IPS-NIHi7 (cell line): ENCODE data around the gene WNT9B.

Experiments
- DNase-seq: peaks from one replicate; pipeline ENCODE4 v3.0.0; 2012; ENCODE audit warnings: mixed read lengths; ENCODE audit errors: extremely low spot score

WNT9B gene

GRCh38 chr17:46853896-46854444 is 2.6 kb downstream of the WNT9B start:
- no peak for DNase-seq

DNA sequence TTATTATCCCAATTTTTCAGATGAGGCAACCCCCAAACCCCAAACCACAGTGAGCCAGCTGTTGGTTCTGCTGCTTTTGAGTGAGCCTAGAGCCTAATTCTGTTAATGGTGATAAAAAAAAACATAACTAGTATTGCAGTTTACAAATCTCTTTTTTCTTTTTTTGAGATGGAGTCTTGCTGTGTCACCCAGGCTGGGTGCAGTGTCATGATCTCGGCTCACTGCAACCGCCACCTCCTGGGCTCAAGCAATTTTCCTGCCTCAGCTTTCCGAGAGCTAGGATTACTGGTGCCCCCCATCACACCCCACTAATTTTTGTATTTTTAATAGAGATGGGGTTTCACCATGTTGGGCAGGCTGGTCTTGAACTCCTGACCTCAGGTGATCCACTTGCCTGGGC is 3.1 kb downstream of the WNT9B start:
- DNase-seq, result no peak

- no peak for DNase-seq
These were observed 3.6 kb downstream of the WNT9B start for GRCh38 chr17:46854948-46855347.

DNA sequence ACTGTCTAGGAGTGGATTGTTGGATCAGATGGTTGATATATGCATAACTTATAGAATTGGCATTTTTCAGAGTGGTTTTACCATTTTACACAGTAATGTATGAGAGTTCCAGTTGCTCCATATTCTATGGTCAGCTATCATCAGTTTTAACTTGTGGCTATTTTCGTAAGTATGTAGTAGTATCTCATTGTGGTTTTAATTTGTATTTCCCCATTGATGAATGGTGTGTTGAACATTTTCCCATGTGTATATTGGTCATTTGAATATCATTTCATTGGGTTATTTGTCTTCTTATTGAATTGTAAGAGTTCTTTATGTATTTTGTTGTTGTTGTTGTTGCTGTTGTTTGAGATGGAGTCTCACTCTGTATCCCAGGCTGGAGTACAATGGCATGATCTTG is 6.2 kb downstream of the WNT9B start:
- no peak for DNase-seq

- DNase-seq, result no peak
These were observed 8.6 kb downstream of the WNT9B start for GRCh38 chr17:46859996-46860395.

DNA sequence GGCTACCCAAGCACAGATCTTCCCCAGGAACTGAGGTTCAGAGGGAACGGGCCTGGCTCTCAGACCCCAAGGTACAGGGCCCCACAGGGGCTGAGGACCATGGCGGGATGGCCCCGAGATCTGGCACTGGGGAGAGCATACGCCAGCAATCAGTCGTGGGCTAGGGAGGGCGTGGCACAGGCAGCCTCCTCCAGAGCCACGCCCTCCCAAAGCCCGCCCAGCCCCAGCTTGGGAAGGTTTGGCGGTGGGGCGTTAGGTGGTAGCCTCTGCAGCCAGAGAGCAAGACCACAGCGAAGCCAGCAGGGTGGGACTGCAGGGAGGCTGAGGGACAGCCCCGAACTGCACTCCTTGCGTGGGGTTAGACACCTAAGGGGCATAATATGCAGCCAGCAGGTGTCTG is 11.6 kb downstream of the WNT9B start:
- DNase-seq, result peak; percentile 90

DNA sequence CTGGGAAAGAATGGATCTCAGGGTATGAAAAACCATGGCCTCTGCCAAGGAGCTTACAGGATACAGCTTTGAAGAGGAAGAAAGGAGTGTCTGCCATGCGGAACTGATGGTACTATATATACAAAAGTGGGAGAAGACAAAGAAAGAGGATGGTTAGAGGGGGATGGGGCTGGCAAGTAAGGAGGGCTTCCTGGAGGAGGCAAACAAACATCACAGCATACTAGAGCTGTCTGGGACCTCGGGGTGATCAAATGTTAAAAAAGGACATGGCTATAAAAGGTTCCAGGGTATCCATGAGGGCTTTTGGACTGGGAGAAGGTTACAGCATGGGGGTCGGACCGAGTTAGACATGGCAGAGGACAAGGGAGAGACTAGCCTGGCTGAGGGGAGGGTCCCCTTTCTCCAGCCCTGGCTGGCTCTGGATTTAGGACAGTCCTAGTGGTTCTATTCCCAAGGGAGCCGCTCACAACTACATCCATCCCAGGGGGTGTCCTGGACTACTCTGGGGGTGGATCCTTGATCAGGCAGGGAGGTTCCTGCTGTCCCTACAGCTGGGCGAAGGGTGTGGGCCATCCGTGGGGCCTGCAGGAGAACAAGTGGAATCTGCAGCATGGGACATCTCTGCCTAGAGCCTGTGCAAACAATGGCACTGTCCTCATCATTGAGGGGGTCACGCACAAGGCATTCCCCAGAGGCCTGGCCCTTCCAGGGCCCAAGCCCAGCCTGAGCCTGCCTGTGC is 12.2 kb downstream of the WNT9B start:
- DNase-seq, result no peak

DNA sequence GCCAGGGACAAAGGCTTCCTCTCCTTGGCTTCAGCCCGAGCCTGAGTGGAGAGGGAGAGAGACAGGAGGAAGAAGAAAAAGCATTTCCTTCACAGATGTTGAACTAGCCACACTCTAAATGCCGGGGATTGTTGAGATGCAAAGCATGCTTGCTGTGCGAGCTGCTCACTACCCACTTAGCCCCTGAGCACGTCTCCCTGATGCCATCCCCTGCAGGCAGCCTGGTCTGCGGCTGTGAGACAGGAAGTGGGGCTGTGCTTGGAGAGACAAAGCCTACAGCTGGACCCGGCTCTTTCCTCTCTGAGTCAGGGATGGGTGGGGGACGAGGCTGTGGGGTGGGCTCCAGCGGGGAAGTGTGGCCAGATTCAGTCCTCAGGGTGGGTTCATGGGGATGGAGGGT is 13.7 kb downstream of the WNT9B start:
- peak; percentile 58 for DNase-seq

- no peak for DNase-seq
These were observed 14.9 kb downstream of the WNT9B start for GRCh38 chr17:46866325-46866724.

GRCh38 chr17:46866747-46867146 is 15.4 kb downstream of the WNT9B start:
- DNase-seq, result no peak

- DNase-seq, result no peak
These were observed 17.4 kb downstream of the WNT9B start for GRCh38 chr17:46868689-46869187.

GRCh38 chr17:46869296-46869695 is 17.9 kb downstream of the WNT9B start:
- no peak for DNase-seq

DNA sequence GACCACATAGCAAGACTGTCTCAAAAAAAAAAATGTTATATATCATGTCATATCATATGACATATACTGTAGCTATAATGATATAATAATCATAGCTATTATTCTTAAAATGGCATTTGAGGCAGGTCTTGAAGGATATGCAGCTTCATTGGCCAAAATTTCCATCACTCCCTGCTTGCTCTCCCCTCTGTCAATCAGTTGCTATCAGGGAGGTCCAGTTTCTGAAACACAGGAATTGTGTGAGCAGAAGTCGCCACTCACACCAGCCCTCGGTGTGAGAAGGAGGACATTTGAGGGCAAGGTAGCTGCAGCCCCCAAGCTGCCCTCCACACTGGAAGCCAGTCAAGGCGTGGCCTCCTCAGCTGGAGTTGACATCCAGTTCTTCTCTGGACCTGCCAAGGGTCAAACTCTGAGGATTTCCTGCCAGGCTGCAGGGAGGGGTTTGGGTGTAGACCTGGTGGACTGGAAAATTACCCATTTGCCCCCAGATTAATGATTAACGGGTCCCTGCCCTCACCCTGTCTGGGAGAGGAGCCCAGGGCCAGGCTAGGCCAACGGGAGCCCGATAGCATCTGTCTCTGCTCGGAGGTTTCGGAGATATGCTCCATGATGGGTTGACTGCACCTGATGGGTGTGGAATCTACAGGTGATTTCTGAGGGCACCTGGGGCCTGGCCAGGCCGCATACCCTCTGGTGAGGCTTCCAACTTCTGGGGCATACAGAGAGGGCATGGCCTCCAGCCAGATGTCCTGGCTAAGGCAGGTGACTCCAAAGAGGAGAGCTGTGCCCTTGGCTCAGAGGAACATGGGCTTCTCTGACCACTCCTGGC is 18.8 kb downstream of the WNT9B start:
- no peak for DNase-seq

GRCh38 chr17:46872421-46872820 is 21.0 kb downstream of the WNT9B start:
- DNase-seq, result no peak

- DNase-seq, result no peak
These were observed 22.7 kb downstream of the WNT9B start for GRCh38 chr17:46873941-46874645.

DNA sequence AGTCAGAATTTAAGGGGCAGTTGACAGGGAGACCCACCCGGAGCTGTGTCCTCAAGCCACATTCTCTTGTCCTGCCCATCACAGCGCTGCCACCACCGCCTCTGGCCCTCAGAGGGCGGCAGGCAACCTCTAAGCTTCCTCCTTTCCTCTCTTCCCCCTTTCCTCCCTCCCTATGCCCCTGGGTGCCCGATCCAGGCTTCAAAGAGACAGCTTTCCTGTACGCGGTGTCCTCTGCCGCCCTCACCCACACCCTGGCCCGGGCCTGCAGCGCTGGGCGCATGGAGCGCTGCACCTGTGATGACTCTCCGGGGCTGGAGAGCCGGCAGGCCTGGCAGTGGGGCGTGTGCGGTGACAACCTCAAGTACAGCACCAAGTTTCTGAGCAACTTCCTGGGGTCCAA is 23.5 kb downstream of the WNT9B start:
- DNase-seq, result no peak

DNA sequence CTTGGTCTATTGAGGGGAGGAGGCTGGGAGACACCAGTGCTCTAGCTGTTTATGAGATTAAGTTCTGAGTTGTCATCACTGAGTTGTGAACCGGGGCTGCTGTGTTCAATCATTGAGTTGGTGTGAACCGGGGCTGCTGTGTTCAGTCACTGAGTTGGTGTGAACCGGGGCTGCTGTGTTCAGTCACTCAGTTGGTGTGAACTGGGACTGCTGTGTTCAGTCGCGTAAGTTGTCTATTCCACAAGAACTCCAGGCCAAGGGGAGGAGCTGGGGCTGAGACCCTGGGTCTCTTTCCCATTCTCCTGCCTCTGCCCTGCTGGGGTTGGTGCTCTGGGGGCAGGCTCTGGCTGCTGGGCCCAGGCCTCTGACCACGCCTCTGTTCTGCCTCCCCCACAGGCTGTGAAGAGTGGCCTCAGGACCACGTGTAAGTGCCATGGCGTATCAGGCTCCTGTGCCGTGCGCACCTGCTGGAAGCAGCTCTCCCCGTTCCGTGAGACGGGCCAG is 24.5 kb downstream of the WNT9B start:
- no peak for DNase-seq

GRCh38 chr17:46876353-46876887 is 25.0 kb downstream of the WNT9B start:
- peak; percentile 76 for DNase-seq

GRCh38 chr17:46876926-46877325 is 25.5 kb downstream of the WNT9B start:
- DNase-seq, result no peak

DNA sequence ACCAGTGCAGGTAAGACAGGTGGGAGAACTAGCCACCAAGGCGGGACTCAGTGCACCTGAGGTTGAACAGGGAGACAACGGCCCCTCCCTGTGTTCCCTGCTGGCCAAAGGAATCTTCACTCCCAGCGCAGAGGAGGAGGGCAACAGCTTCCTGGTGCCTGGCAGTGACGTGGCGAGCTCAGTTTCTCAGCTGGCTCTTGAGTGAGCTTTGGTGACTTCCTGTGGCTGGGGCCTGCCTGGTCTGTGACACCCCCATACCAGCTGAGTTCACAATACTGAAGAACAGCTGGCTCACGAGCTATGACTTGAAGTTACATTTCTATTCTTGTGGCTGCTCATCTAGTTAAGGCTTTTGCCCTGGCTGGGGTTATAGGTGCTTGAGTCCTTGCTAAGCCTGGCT is 26.1 kb downstream of the WNT9B start:
- DNase-seq, result no peak

DNA sequence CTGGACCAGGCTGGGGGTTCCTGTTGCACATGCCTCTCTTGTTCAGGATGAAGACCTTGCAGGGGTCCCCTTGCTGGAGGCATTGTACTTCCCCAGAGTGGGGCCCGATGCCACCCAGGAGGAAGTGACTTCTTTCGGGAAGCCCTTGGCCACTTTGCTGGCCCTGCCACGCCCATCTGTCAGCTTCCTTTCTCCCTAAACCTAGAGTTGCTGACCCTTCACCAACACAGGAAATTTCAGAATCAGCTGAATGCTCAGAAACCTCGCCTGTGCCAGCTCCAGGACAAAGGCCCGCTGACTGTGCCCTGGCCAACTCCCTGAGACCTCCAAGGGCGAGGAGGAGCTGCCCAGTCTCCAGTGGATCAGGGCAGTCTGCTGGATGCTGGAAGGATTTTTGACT is 26.7 kb downstream of the WNT9B start:
- DNase-seq, result no peak

- no peak for DNase-seq
These were observed 27.7 kb downstream of the WNT9B start for GRCh38 chr17:46879101-46879500.
